GM19043 (cell line): ENCODE data around the gene PRDX1.
A peak's percentile ranks its signal among the peaks of the same experiment; 100 is the strongest.
"Not testable (repeated sequence)": the region's sequence is repeated elsewhere in the genome, so short reads cannot be mapped to it uniquely, and the experiment has no call there.

Experiments
- ATAC-seq: cut with Tn5 transposase; IDR thresholded peaks from one replicate; pipeline ENCODE4 v1.9.1; 2021; ENCODE audit warnings: low read depth; ENCODE audit not compliant: unreplicated experiment

The PRDX1 gene

DNA sequence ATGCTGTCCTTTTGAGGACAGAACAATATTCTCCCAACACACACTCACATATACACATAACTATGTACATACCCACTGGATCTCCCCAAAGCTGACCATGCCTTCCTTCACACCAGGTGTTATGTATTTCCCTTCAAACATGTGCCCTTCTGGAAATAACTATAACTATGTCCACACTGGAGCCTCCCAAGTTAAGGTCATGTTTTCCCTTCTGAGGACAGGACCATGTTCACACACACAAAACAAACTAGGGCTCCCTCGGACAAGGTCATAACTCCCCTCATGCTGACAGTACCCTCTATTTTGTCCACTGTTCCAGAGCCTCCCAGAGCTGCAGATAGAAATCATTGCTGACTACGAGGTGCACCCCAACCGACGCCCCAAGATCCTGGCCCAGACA lies 13.8 kb downstream of the PRDX1 start:
- ATAC-seq = no peak

DNA sequence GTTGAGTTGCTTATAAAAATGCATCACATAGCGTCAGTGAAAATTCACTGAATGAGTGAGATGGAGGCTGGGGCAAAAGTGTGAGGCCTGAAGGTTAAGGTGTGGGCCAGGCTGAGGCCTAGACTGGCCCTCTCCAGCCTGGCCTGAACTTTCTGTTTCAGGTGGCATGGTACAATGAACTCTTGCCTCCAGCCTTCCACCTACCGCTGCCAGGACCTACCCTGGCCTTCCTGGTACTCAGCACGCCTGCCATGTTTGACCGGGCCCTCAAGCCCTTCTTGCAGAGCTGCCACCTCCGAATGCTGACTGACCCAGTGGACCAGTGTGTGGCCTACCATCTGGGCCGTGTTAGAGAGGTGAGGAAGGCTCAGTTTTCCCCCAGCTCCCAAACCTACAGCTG lies 14.5 kb downstream of the PRDX1 start:
- ATAC-seq = no peak

DNA sequence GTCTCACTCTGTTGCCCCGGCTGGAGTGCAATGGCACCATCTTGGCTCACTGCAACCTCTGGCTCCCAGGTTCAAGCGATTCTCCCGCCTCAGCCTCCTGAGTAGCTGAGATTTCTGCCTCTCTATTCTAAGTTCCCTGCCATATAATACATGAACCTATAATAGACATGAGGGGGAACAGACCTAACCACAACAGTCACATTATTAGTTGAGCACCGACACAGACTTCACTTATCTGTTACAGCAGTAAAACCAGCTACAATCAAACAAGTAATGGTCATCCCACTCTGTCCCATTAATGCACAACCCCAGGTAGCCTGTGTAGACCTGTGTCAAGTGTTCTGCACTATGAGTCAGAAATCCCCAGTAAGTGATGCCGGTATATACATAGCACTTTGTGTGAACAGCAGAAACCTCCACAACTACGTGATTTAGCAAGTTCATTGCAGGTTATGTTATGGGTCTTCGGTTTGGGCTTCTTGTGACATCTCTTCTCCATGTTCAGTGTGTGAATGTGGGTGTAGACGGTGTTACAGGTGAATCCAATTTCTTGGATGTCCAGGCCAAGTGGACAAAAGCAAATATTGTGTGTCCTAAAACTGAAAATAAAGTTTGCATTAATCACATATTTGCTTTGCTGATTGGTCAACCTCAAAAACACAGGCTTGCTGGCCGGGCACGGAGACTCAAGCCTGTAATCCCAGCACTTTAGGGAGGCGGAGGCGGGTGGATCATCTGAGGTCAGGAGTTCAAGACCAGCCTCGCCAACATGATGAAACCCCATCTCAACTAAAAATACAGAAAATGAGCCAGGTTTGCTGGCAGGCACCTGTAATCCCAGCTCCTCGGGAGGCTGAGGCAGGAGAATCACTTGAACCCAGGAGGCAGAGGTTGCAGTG lies 18.0 kb downstream of the PRDX1 start:
- no peak for ATAC-seq

DNA sequence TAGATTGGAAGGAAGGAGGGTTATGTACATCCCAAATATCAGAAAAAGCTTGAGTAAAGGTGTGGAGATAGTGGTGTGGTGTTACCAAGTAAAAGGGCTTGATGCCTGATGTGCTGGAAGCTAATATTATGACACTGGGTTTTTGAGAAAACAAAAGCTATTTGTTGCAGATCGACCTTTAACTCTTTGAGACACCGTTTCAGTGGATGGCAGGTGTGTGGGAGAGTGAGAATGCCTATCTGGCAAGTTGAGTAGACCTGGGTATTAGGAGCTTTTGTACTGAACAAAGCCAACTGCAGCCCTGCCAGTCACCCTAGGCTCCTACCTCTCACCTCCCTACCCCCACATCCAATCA lies 20.2 kb downstream of the PRDX1 start:
- no peak for ATAC-seq

DNA sequence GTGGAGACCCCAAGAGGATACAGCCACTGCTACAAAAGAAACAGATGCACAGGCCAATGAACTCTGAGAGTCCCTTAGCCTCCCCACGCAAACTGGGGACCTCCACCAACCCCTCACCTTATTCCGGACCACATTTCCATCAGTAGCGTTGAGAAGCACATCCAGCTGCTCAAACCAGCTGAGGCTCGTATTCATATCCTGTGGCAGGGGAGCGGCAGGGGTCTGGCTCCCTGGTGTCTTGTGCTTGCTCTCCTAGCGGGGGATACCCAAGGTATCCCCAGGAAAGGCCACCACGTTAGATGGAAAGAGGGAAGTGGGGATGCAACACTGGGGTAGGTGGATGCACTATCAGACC lies 22.3 kb downstream of the PRDX1 start:
- peak; percentile 2 for ATAC-seq

DNA sequence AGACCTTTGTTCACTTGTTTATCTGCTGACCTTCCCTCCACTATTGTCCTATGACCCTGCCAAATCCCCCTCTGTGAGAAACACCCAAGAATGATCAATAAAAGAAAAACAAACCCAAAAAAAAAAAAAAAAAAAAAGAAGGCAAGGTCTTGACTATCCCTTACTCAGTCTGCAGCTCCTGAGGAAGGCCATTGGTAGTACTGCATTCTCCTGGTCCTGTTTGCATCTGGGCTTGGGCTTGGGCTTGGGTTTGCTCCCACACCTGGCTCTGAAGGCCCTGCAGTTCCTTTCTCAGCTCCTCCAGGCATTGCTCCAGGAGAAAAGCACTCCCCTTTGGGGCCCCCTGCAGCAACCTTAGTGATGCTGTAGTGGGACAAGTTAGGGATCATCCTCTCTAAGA lies 23.4 kb downstream of the PRDX1 start:
- no peak for ATAC-seq

DNA sequence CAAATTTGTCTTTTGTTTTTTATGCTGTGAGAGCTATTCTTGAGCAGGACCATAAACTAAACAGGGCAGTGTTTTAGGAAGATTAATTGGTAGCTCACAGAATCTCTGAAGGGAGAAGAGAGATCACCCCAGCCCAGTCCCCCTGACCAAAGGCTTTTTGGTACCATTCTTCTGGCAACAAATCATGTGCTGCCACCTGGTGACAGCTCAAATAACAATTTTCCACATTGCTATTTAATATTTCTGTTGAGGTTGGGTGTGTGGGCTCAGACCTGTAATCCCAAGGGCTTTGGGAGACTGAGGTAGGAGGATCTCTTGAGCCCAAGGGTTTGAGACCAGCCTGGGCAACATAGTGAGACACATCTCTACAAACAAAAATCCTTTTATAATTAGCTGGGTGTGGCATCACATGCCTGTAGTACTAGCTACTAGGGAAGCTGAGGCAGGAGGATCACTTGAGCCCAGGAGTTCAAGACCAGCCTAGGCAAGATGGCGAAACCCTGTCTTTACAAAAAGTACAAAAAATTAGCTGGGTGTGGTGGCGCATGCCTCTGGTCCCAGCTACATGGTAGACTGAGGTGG lies 28.5 kb downstream of the PRDX1 start:
- no peak for ATAC-seq

DNA sequence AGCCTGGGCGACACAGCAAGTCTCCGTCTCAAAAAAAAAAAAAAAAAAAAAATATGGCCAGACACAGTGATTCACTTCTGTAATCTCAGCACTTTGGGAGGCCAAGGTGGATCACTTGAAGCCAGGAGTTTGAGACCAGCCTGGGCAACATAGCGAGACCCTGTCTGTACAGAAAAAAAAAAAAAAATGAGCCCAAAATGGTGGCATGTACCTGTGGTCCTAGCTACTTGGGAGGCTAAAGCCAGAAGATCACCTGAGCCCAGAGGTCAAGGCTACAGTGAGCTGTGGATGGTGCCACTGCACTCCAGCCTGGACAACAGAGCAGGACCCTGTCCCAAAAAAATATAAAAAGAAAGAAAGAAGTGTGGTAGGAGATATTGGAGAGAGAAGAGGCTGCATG lies 29.0 kb downstream of the PRDX1 start:
- no peak for ATAC-seq

DNA sequence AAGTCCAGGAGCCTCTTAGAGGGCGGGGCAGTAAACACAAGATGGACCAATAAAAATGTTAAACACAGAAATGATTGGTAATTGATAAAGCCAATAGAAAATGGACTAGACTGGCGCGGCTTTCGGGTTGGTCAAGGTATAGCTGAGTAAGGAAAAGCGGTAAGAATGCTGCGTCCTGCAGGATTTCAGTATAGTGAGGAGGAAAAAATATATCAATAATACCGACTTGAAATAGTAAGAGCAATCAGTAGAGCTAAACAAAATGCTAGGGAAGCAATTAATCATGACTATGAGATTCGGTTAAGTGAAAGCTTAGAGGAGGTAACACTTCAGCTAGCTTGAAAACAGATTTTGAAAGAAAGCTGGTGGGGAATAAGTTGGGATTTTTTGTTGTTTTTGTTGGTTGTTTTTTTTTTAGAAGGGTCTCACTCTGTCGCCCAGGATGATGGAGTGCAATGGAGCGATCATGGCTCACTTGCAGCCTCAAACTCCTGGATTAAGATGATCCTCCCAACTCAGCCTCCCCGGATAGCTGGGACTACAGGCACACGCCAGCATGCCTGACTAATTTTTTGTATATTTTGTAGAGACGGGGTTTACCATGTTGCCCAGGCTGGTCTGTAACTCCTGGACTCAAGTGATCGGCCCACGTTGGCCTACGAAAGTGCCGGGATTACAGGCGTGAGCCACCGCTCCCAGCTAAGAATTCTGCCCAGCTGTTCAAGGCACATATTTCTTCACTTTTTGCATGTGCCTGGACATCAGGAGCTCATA lies 30.0 kb downstream of the PRDX1 start:
- no peak for ATAC-seq

DNA sequence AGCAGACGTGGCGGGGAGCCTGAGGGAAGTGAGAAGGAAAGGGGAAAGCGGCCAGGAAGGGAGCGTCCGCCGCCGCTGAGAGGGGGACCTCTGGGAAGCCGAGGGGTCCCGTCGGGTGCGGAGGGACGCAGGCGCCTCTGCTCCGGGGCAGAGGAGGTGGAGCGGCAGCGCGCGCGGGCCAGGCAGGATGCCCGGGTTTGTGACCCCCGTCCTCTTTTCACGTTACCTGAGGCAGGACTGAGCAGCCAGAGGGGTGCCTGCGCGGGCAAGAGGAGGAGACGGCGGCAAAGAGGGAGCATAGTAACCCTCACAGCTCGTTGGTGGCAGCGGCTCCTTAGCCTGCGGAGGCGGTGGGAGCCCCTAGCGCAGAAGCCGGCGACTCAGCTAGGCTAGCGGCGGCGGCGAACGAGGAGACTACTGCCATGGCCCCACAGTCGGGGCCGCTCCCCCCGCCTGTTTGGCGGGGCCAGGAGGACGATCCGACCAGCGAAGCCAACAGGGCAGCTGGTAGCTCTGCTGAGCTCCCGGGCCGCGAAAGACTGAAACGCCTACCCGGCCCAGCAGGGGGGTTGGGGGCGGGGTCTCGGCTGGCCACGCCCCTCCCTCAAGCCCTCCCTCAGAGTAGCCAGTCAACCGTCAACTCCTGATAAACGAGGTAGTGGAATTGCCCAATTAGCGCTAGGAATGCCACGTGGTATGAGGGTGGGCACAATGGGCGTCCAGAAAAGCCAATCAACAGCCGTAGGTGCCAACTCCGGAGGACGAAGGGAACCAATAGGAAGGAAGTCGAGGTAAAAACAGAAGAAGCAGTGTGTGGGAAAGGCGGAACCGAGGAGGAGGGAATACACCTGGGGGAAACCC lies 30.8 kb downstream of the PRDX1 start, which contains the start of gene TESK2:
TSS of gene TESK2 (minus strand) at position 538 of the 861 bp plus-strand sequence. CDS start 33,378 bp downstream, outside the sequence.
- peak; percentile 92 for ATAC-seq

DNA sequence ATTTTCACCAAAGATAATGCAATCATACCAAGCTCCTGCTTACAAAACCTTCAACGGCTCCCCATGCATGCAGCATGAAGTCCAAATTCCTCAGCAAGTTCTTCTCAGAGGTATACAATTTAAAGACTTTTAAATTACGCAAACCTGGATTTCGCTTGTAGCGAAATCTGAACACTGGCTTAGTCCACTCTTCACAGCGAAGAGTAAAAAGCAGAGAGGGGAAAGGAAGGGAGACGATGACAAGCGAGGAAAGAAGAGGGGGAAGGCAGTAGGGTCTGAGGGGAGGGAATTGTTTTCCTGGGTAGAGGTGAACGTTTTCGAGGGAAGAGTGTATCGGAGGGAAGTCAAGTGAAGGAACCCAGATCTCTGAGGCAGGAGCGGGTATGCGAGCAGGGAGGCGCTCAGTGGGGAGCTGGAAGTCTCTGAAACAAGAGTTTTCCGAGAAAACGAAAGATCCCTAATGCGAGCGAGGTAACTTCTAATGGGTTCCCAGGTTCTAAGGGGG lies 31.5 kb downstream of the PRDX1 start:
- no peak for ATAC-seq

DNA sequence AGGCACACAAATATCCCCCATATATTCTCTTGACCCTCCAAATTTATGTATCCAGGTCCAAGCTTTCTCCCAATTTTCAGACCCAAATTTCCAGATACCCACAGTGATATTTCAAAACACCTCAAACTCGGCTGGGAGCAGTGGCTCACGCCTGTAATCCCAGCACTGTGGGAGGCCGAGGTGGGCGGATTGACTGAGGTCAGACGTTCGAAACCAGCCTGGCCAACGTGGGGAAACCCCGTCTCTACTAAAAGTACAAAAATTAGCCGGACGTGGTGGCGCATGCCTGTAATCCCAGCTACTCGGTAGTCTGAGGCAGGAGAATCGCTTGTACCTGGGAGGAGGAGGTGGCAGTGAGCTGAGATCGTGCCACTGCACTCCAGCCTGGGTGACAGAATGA lies 32.3 kb downstream of the PRDX1 start:
- ATAC-seq = not testable (repeated sequence)

DNA sequence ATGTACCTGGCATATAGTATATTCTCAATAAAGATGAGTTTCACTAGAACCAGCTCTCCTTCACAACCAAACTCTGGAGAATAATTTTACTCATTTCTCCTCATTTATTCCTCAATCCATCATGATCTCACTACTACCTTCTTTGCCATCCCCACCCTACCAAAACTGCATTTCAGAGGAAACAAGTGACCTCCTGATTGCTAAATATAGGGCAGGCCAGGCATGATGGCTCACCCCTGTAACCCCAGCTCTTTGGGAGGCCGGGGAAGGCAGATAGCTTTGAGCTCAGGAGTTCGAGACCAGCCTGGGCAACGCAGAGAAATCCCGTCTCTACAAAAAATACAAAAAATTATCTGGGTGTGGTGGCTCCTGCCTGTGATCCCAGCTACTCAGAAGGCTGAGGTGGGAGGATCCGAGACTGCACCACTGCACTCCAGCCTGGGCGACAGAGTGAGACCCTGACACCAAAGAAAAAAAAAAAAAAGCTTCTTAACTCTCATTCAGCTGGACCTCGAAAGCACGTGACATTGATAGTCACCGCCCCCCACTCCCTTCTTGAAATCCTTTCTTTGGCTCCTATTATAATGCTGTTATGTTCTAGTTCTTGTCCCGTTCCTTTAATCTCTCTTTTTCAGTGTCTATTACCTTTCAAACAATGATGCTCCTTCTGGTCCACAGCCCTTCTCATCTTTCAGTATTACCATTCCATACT lies 32.9 kb downstream of the PRDX1 start:
- no peak for ATAC-seq

DNA sequence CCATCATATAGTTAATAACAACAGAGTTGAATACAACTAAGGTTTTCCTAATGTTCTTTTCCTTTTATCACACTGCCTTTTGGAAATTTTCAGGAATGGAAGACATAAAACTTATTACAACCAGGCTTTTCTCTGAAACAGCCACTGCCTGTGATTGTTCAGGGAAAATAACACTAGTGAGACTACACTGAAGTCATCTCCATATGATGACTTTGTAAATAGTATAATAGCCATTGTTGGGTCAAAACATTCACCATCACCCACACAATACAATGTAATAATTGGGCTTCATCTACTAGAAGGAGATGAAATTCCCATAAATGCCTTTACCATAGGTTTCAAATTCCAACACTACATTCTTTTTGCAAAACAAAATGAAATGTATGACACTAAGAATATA lies 35.7 kb downstream of the PRDX1 start:
- no peak for ATAC-seq

DNA sequence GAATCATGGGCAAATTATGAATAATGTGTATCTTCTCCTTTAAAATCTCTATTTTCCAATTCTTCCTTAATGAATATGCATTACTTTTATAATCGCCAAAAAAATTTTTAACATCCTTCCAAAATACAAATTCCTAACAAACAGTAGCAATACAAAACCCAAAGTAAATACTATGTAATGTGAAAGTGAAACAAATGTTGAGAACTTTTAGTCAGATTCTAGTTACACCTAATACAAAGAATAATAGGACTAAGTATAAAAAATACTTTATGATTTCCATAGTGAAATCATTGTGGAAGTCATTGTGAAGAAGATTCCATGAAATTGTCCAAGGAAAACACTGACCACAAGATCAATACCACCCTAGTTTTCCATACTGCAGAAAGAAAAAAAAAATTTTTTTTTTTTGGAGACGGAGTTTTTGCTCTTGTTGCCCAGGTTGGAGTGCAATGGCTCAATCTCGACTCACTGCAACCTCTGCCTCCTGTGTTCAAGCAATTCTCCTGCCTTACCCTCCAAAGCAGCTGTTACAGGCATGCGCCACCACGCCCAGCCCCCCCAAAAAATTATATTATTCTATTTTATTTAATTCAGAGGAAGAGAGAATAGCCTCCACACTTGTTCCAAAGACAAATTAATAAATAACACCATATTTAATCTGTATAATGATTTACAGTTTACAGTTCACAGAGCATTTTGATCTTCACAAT lies 42.5 kb downstream of the PRDX1 start:
- ATAC-seq = no peak

DNA sequence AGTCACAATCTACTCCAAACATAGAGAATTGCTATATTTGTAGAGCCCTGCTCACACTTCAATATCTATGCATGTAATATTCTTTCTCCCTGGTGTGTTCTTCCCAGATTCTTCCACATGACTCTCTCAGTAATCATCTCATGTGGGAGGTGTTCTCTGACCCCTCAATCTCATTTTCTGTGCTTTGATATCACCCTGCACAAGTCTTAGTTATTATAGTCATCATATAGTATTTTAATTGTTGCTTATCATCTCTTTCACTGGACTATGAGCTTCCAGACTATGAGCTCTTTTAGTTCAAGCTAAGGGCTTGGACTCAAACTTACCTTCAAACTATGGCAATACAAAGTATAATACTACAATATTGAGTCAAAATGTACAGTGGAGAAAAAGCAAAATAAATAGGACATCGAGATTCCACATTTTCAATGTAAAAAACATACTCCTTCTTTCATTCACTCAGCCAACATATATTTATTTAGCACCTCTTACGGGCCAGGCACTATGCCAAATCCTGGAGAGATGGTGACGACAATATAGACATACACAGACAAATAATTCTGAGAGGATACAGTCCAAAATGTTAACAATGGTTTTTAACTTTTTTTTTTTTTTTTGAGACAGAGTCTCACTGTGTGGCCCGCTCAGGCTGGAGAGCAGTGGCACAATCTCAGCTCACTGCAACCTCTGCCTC lies 43.4 kb downstream of the PRDX1 start:
- no peak for ATAC-seq

DNA sequence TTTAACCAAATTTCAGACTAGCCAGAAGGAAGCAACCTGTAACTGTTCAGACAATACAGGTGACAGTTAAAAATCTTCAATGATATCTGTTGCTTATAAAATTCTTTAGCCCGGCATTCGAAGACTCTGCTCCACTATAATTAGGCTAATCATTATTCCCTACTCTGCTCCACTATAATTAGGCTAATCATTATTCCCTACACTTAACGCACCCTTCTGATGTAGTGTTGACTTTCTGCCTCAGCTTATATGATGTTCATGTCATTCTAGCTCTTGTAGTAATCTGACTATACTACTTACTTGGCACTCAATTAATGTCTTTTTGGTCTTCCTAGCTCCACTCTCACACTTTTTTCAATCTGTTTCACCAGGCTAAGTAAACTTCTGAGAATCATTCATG lies 44.0 kb downstream of the PRDX1 start:
- ATAC-seq = no peak

DNA sequence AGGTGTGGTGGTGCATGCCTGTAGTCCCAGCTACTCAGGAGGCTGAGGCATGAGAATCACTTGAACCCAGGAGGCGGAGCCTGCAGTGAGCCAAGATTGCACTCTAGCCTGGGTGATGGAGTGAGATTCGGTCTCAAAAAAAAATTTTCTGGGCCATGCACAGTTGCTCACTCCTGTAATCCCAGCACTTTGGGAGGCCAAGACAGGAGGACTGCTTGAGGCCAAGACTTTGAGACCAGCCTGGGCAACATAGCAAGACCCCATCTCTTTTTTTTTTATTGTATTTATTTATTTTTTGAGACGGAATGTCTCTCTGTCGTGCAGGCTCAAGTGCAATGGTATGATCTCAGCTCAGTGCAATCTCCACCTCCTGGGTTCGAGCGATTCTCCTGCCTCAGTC lies 47.5 kb downstream of the PRDX1 start:
- not testable (repeated sequence) for ATAC-seq

DNA sequence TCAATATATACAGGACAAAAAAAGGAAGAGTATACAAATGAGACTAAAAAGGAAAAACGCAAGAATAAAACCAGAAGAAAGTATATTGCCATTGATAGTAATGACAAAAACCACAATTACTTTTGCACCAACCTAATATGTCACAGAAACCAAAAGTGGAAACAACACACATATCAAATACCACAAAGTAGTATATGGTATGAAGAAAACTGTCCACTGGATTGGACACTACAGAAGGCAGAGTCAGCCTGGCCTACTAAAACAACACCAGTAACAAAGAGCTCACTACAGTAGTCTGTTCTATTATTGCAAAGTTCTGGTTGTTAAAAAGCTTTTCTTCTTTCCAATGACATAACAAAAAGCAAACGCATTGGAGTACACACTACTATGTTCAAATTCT lies 48.4 kb downstream of the PRDX1 start:
- ATAC-seq = no peak
